HEK293T (cell line): ENCODE data around the gene MMP2.

ENCODE experiments used
- CTCF ChIA-PET: fragments of 350-600 bp; formaldehyde crosslinking; extraction: SDS; loops from one replicate; lab custom pipeline; 2021; ENCODE audit warnings: antibody characterized with exemption, inconsistent platforms; lab: Yijun Ruan, JAX
- POLR2A ChIA-PET: fragments of 350-600 bp; formaldehyde crosslinking; extraction: SDS; loops from one replicate; lab custom pipeline; 2020; ENCODE audit warnings: antibody characterized with exemption, inconsistent platforms; lab: Yijun Ruan, JAX
- DNase-seq: peaks from one replicate; pipeline ENCODE4 v3.0.0; 2012; ENCODE audit warnings: mixed read lengths; ENCODE audit errors: extremely low spot score
- ARNT ChIP-seq: fragments of 450-650 bp; IDR thresholded peaks from 2 replicates; pipeline ENCODE4 v1.6.1; 2017; ENCODE audit warnings: mild to moderate bottlenecking
- BHLHE40 ChIP-seq: fragments of 450-650 bp; IDR thresholded peaks from 2 replicates; pipeline ENCODE4 v1.6.1; 2016; ENCODE audit warnings: mild to moderate bottlenecking, moderate library complexity, borderline replicate concordance
- CTBP1 ChIP-seq: fragments of 450-650 bp; IDR thresholded peaks from 2 replicates; pipeline ENCODE4 v1.6.1; 2016; ENCODE audit warnings: borderline replicate concordance
- ELF4 ChIP-seq: fragments of 450-650 bp; IDR thresholded peaks from 2 replicates; pipeline ENCODE4 v1.6.1; 2017; ENCODE audit warnings: antibody characterized with exemption
- FOXA1 ChIP-seq: fragments of 450-650 bp; IDR thresholded peaks from 2 replicates; pipeline ENCODE4 v1.6.1; 2016; ENCODE audit warnings: mild to moderate bottlenecking
- FOXK2 ChIP-seq: fragments of 450-650 bp; IDR thresholded peaks from 2 replicates; pipeline ENCODE4 v1.6.1; 2016; ENCODE audit warnings: mild to moderate bottlenecking
- FOXM1 ChIP-seq: fragments of 450-650 bp; IDR thresholded peaks from 2 replicates; pipeline ENCODE4 v1.6.1; 2017; ENCODE audit warnings: mild to moderate bottlenecking, borderline replicate concordance
- HDGF ChIP-seq: fragments of 450-650 bp; IDR thresholded peaks from 2 replicates; pipeline ENCODE4 v1.6.1; 2017; ENCODE audit warnings: antibody characterized with exemption, borderline replicate concordance
- L3MBTL2 ChIP-seq: fragments of 450-650 bp; conservative IDR thresholded peaks from 2 replicates; pipeline ENCODE4 v1.6.1; 2016; ENCODE audit warnings: mild to moderate bottlenecking
- LEF1 ChIP-seq: fragments of 450-650 bp; IDR thresholded peaks from 2 replicates; pipeline ENCODE4 v1.6.1; 2017; ENCODE audit warnings: mild to moderate bottlenecking, borderline replicate concordance
- NFRKB ChIP-seq: fragments of 450-650 bp; IDR thresholded peaks from 2 replicates; pipeline ENCODE4 v1.6.1; 2016; ENCODE audit warnings: mild to moderate bottlenecking, moderate library complexity
- PKNOX1 ChIP-seq: fragments of 450-650 bp; IDR thresholded peaks from 2 replicates; pipeline ENCODE4 v1.6.1; 2016
- SP1 ChIP-seq: fragments of 450-650 bp; IDR thresholded peaks from 2 replicates; pipeline ENCODE4 v1.6.1; 2017
- SUZ12 ChIP-seq: fragments of 450-650 bp; IDR thresholded peaks from 2 replicates; pipeline ENCODE4 v1.6.1; 2016; ENCODE audit warnings: mild to moderate bottlenecking
- TARDBP ChIP-seq: fragments of 450-650 bp; IDR thresholded peaks from 2 replicates; pipeline ENCODE4 v1.6.1; 2016
- ZNF384 ChIP-seq: fragments of 450-650 bp; IDR thresholded peaks from 2 replicates; pipeline ENCODE4 v1.6.1; 2016

The MMP2 gene

GRCh38 chr16:55508271-55508921 is 29.4 kb downstream of the MMP2 start:
- ChIA-PET POLR2A (no interaction called here), CTCF (no interaction called here)
- DNase-seq: no peak
- TF ChIP-seq BHLHE40: no peak
- TF ChIP-seq HDGF: no peak
- TF ChIP-seq FOXA1: no peak
- no peak for TF ChIP-seq SUZ12
- no peak for TF ChIP-seq TARDBP
- TF ChIP-seq ELF4: no peak
- TF ChIP-seq PKNOX1: no peak
- TF ChIP-seq CTBP1: no peak
- TF ChIP-seq FOXM1: no peak

GRCh38 chr16:55508941-55509931 is 30.2 kb downstream of the MMP2 start, which contains the start of gene LPCAT2:
Gene LPCAT2, plus strand, starts transcription at chr16:55509072. Its CDS starts 110 bp downstream, at chr16:55509182.
- POLR2A ChIA-PET: no interaction called here
- CTCF ChIA-PET: no interaction called here
- DNase-seq: peak; percentile 95
- TF ChIP-seq L3MBTL2: peak; percentile 87
- TF ChIP-seq ARNT: no peak
- no peak for TF ChIP-seq LEF1
- TF ChIP-seq TARDBP: no peak
- no peak for TF ChIP-seq NFRKB

- no peak for DNase-seq
- TF ChIP-seq FOXM1 (no peak), LEF1 (no peak), FOXA1 (no peak), TARDBP (no peak), SUZ12 (no peak), SP1 (no peak), ELF4 (no peak)
- ChIA-PET CTCF (no interaction called here), POLR2A (no interaction called here)
These were observed 31.3 kb downstream of the MMP2 start for GRCh38 chr16:55510185-55510805.

- ChIA-PET POLR2A (no interaction called here), CTCF (interaction anchor here (0.6 kb wide), 1 partner anchor 76 kb away, joined by 3 read pairs; no protein-coding TSS in a partner anchor)
- TF ChIP-seq FOXM1 (no peak), ZNF384 (no peak), PKNOX1 (no peak), L3MBTL2 (no peak), SP1 (no peak), ELF4 (no peak), SUZ12 (no peak), TARDBP (no peak), CTBP1 (no peak), HDGF (no peak), LEF1 (no peak), FOXA1 (no peak), BHLHE40 (no peak), ARNT (no peak), FOXK2 (no peak), NFRKB (no peak)
- no peak for DNase-seq
These were observed 33.9 kb downstream of the MMP2 start for GRCh38 chr16:55512941-55513340.

- ChIA-PET POLR2A (no interaction called here), CTCF (interaction anchor here (1.9 kb wide), 1 partner anchor 13 kb away, joined by 4 read pairs; no protein-coding TSS in a partner anchor)
- no peak for TF ChIP-seq LEF1
- TF ChIP-seq BHLHE40: no peak
- no peak for TF ChIP-seq L3MBTL2
- no peak for TF ChIP-seq PKNOX1
- no peak for TF ChIP-seq SUZ12
- TF ChIP-seq ZNF384: no peak
- TF ChIP-seq ELF4: no peak
- TF ChIP-seq ARNT: no peak
- TF ChIP-seq CTBP1: no peak
- no peak for TF ChIP-seq FOXA1
- TF ChIP-seq NFRKB: no peak
- no peak for TF ChIP-seq SP1
- TF ChIP-seq FOXM1: no peak
- DNase-seq: no peak
These were observed 34.6 kb downstream of the MMP2 start for GRCh38 chr16:55513616-55514015.
